ENCODE results near the gene ACBD7.

- TF ChIP-seq, protein P1, sequence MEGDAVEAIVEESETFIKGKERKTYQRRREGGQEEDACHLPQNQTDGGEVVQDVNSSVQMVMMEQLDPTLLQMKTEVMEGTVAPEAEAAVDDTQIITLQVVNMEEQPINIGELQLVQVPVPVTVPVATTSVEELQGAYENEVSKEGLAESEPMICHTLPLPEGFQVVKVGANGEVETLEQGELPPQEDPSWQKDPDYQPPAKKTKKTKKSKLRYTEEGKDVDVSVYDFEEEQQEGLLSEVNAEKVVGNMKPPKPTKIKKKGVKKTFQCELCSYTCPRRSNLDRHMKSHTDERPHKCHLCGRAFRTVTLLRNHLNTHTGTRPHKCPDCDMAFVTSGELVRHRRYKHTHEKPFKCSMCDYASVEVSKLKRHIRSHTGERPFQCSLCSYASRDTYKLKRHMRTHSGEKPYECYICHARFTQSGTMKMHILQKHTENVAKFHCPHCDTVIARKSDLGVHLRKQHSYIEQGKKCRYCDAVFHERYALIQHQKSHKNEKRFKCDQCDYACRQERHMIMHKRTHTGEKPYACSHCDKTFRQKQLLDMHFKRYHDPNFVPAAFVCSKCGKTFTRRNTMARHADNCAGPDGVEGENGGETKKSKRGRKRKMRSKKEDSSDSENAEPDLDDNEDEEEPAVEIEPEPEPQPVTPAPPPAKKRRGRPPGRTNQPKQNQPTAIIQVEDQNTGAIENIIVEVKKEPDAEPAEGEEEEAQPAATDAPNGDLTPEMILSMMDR (IDR thresholded peaks at IDR 0.05), result no peak
- TF ChIP-seq POLR2A (IDR thresholded peaks at IDR 0.05), result no peak
These were observed 4.4 kb upstream of the ACBD7 start for GRCh38 chr10:15092855-15093408.
